HG03439 (cell line): Measurements from ENCODE around the gene SETD4.

Source experiments
- ATAC-seq: cut with Tn5 transposase; IDR thresholded peaks from one replicate; pipeline ENCODE4 v1.9.1; 2021; ENCODE audit warnings: mild to moderate bottlenecking, moderate library complexity; ENCODE audit not compliant: unreplicated experiment

SETD4 gene

GRCh38 chr21:36015045-36015444, 45.3 kb downstream of the SETD4 start:
- ATAC-seq, result no peak

- ATAC-seq, result no peak
These were observed 49.5 kb downstream of the SETD4 start for GRCh38 chr21:36010801-36011200.

- ATAC-seq, result no peak
These were observed 51.8 kb downstream of the SETD4 start for GRCh38 chr21:36008505-36008904.

- ATAC-seq, result no peak
These were observed 54.4 kb downstream of the SETD4 start for GRCh38 chr21:36005879-36006400.

GRCh38 chr21:36005018-36005417, 55.3 kb downstream of the SETD4 start:
- no peak for ATAC-seq

- no peak for ATAC-seq
These were observed 55.9 kb downstream of the SETD4 start for GRCh38 chr21:36004441-36004840.

GRCh38 chr21:36003776-36004175, 56.5 kb downstream of the SETD4 start:
- ATAC-seq, result no peak

GRCh38 chr21:35996217-35996616, 64.1 kb downstream of the SETD4 start:
- no peak for ATAC-seq

- ATAC-seq, result no peak
These were observed 64.7 kb downstream of the SETD4 start for GRCh38 chr21:35995522-35996088.

- ATAC-seq, result no peak
These were observed 65.7 kb downstream of the SETD4 start for GRCh38 chr21:35994613-35995012.

- no peak for ATAC-seq
These were observed 66.3 kb downstream of the SETD4 start for GRCh38 chr21:35993875-35994490.

- ATAC-seq, result no peak
These were observed 69.2 kb downstream of the SETD4 start for GRCh38 chr21:35991131-35991530.

- no peak for ATAC-seq
These were observed 69.7 kb downstream of the SETD4 start for GRCh38 chr21:35990609-35991008.

GRCh38 chr21:35989138-35989735, 71.1 kb downstream of the SETD4 start:
- no peak for ATAC-seq

- ATAC-seq, result no peak
These were observed 71.7 kb downstream of the SETD4 start for GRCh38 chr21:35988416-35989137.

- no peak for ATAC-seq
These were observed 72.9 kb downstream of the SETD4 start for GRCh38 chr21:35987475-35987874.

- no peak for ATAC-seq
These were observed 75.5 kb downstream of the SETD4 start for GRCh38 chr21:35984654-35985361.
